ENCODE results near the gene LTBP3. TPM values are rescaled to one million over a fixed set of nuclear protein-coding genes. Genes with fewer than 3 reads are reported as not detected.
A peak's percentile ranks its signal among the peaks of the same experiment; 100 is the strongest.

Gene LTBP3
- total and polyA plus RNA-seq, 2 of the 13 experiments (the other 11 are each of a cell fraction or from before 2014, with no cell fraction given), result 12.2 to 68.1 TPM

DNA sequence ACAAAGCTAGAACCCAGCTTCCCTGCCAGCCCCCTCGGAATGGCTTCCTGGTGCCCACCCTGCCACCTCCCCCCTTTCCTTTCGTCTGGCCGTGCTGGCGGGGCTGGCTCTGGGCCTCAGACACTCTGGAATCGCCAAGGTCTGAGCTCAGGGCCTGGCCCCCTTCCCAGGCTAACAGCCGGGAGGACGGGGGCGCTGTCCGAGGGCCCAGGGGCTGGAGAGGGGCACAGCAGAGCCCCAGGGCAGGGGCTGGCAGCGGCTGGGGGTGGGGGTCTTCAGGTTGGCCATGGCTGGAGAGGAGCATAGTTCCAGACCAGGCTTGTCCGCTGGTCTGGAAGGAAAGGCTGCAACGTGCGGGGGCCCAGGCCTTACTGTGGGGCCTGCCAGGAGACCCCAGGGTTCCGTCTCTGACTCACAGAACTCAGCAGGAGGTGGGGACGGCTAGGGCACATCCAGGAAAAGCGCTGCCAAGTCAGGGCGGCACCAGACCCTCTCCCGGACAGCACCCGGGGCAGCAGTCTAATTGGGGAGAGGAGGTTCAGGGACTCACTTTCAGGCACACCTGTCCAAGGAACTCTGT is 861 bp upstream of the LTBP3 start (continued):
- TF ChIP-seq RARG (CRISPR knock-in tag; IDR thresholded peaks at IDR 0.05; ENCODE audit: low read depth) (0 out of 2 replicates have a peak, but pooled peaks have one; percentile 47), ZNF329 (CRISPR knock-in tag; IDR thresholded peaks at IDR 0.05; ENCODE audit: low read depth) (no peak), ZNF713 (CRISPR knock-in tag; IDR thresholded peaks at IDR 0.05) (no peak), HOXA7 (CRISPR knock-in tag; IDR thresholded peaks at IDR 0.05) (no peak), NFRKB (IDR thresholded peaks at IDR 0.05) (no peak), PRMT3 (CRISPR knock-in tag; IDR thresholded peaks at IDR 0.05; ENCODE audit: borderline replicate concordance, low read depth) (no peak), ZNF747 (CRISPR knock-in tag; IDR thresholded peaks at IDR 0.05; ENCODE audit: borderline replicate concordance) (no peak), SP2 (CRISPR knock-in tag; IDR thresholded peaks at IDR 0.05) (0 out of 2 replicates have a peak, but pooled peaks have one; percentile 26), PCBP2 (optimal IDR thresholded peaks at IDR 0.05; ENCODE audit: low read depth, low read length, poor library complexity, severe bottlenecking) (no peak), ZNF749 (CRISPR knock-in tag; IDR thresholded peaks at IDR 0.05; ENCODE audit: borderline replicate concordance) (no peak), ZC3H4 (CRISPR knock-in tag; IDR thresholded peaks at IDR 0.05; ENCODE audit: borderline replicate concordance) (no peak), ZNF562 (CRISPR knock-in tag; IDR thresholded peaks at IDR 0.05; ENCODE audit: borderline replicate concordance) (no peak), ZNF570 (CRISPR knock-in tag; IDR thresholded peaks at IDR 0.05; ENCODE audit: borderline replicate concordance) (no peak)
- TF ChIP-seq, protein P1, sequence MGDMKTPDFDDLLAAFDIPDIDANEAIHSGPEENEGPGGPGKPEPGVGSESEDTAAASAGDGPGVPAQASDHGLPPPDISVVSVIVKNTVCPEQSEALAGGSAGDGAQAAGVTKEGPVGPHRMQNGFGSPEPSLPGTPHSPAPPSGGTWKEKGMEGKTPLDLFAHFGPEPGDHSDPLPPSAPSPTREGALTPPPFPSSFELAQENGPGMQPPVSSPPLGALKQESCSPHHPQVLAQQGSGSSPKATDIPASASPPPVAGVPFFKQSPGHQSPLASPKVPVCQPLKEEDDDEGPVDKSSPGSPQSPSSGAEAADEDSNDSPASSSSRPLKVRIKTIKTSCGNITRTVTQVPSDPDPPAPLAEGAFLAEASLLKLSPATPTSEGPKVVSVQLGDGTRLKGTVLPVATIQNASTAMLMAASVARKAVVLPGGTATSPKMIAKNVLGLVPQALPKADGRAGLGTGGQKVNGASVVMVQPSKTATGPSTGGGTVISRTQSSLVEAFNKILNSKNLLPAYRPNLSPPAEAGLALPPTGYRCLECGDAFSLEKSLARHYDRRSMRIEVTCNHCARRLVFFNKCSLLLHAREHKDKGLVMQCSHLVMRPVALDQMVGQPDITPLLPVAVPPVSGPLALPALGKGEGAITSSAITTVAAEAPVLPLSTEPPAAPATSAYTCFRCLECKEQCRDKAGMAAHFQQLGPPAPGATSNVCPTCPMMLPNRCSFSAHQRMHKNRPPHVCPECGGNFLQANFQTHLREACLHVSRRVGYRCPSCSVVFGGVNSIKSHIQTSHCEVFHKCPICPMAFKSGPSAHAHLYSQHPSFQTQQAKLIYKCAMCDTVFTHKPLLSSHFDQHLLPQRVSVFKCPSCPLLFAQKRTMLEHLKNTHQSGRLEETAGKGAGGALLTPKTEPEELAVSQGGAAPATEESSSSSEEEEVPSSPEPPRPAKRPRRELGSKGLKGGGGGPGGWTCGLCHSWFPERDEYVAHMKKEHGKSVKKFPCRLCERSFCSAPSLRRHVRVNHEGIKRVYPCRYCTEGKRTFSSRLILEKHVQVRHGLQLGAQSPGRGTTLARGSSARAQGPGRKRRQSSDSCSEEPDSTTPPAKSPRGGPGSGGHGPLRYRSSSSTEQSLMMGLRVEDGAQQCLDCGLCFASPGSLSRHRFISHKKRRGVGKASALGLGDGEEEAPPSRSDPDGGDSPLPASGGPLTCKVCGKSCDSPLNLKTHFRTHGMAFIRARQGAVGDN (CRISPR knock-in tag; IDR thresholded peaks at IDR 0.05), result peak; percentile 58; the same call in 1 of the 2 replicates
- TF ChIP-seq, protein P2, sequence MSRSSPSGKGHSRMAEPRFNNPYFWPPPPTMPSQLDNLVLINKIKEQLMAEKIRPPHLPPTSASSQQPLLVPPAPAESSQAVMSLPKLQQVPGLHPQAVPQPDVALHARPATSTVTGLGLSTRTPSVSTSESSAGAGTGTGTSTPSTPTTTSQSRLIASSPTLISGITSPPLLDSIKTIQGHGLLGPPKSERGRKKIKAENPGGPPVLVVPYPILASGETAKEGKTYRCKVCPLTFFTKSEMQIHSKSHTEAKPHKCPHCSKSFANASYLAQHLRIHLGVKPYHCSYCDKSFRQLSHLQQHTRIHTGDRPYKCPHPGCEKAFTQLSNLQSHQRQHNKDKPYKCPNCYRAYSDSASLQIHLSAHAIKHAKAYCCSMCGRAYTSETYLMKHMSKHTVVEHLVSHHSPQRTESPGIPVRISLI (CRISPR knock-in tag; IDR thresholded peaks at IDR 0.05; ENCODE audit: borderline replicate concordance), result peak; percentile 30; the same call in 1 of the 2 replicates
- TF ChIP-seq, protein P3, sequence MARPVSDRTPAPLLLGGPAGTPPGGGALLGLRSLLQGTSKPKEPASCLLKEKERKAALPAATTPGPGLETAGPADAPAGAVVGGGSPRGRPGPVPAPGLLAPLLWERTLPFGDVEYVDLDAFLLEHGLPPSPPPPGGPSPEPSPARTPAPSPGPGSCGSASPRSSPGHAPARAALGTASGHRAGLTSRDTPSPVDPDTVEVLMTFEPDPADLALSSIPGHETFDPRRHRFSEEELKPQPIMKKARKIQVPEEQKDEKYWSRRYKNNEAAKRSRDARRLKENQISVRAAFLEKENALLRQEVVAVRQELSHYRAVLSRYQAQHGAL (CRISPR knock-in tag; IDR thresholded peaks at IDR 0.05; ENCODE audit: not compliant biosample characterization), result no peak
- TF ChIP-seq, protein P4, sequence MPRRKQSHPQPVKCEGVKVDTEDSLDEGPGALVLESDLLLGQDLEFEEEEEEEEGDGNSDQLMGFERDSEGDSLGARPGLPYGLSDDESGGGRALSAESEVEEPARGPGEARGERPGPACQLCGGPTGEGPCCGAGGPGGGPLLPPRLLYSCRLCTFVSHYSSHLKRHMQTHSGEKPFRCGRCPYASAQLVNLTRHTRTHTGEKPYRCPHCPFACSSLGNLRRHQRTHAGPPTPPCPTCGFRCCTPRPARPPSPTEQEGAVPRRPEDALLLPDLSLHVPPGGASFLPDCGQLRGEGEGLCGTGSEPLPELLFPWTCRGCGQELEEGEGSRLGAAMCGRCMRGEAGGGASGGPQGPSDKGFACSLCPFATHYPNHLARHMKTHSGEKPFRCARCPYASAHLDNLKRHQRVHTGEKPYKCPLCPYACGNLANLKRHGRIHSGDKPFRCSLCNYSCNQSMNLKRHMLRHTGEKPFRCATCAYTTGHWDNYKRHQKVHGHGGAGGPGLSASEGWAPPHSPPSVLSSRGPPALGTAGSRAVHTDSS (CRISPR knock-in tag; conservative IDR thresholded peaks at IDR 0.05), result no peak
- TF ChIP-seq, protein P5, sequence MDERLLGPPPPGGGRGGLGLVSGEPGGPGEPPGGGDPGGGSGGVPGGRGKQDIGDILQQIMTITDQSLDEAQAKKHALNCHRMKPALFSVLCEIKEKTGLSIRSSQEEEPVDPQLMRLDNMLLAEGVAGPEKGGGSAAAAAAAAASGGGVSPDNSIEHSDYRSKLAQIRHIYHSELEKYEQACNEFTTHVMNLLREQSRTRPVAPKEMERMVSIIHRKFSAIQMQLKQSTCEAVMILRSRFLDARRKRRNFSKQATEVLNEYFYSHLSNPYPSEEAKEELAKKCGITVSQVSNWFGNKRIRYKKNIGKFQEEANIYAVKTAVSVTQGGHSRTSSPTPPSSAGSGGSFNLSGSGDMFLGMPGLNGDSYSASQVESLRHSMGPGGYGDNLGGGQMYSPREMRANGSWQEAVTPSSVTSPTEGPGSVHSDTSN (CRISPR knock-in tag; IDR thresholded peaks at IDR 0.05), result no peak
